Measurements from ENCODE around the gene FYB1. TPM values are rescaled to one million over a fixed set of nuclear protein-coding genes. Genes with fewer than 3 reads are reported as not detected.

The FYB1 gene
- total and polyA plus RNA-seq, 2 of the 8 experiments (the other 6 are each of a cell fraction or from before 2014, with no cell fraction given), result not detected

- no peak for TF ChIP-seq ATF2 (IDR thresholded peaks at IDR 0.05; ENCODE audit: low read length)
- no peak for TF ChIP-seq SP1 (IDR thresholded peaks at IDR 0.05; ENCODE audit: low read depth, low read length)
- TF ChIP-seq CHD1 (IDR thresholded peaks at IDR 0.05; ENCODE audit: low read depth, low read length), result no peak
- TF ChIP-seq CBX8 (IDR thresholded peaks at IDR 0.05; ENCODE audit: borderline replicate concordance, low read depth, low read length), result no peak
- no peak for TF ChIP-seq SP4 (IDR thresholded peaks at IDR 0.05; ENCODE audit: low read length)
- no peak for TF ChIP-seq CEBPB (IDR thresholded peaks at IDR 0.05; ENCODE audit: low read depth, low read length)
- 0 out of 2 replicates have a peak, but pooled peaks have one; percentile 1 for TF ChIP-seq TEAD4 (IDR thresholded peaks at IDR 0.05; ENCODE audit: low read depth, low read length)
- TF ChIP-seq EGR1 (IDR thresholded peaks at IDR 0.05; ENCODE audit: borderline replicate concordance, low read depth, low read length), result no peak
- TF ChIP-seq JUND (IDR thresholded peaks at IDR 0.05; ENCODE audit: low read length), result no peak
- no peak for TF ChIP-seq JUN (IDR thresholded peaks at IDR 0.05; ENCODE audit: low read depth, low read length)
- TF ChIP-seq SP2 (IDR thresholded peaks at IDR 0.05; ENCODE audit: low read length), result no peak
- TF ChIP-seq YY1 (IDR thresholded peaks at IDR 0.05; ENCODE audit: low read depth, low read length), result peak; percentile 89
- no peak for TF ChIP-seq CTCF (IDR thresholded peaks at IDR 0.05; ENCODE audit: control extremely low read depth in 1 of 3, insufficient read depth in 1 of 3, low read depth in 1 of 3, low read length in 3 of 3)
- TF ChIP-seq ZNF274 (IDR thresholded peaks at IDR 0.05; ENCODE audit: borderline replicate concordance, extremely low read depth, low read length), result no peak
- no peak for TF ChIP-seq POU5F1 (IDR thresholded peaks at IDR 0.05; ENCODE audit: low read depth, low read length)
- no peak for TF ChIP-seq CREB1 (IDR thresholded peaks at IDR 0.05)
- no peak for TF ChIP-seq RXRA (IDR thresholded peaks at IDR 0.05; ENCODE audit: insufficient read depth, low read depth, low read length)
- peak; percentile 95 for TF ChIP-seq KDM4A (IDR thresholded peaks at IDR 0.05; ENCODE audit: low read depth, low read length, severe bottlenecking)
- TF ChIP-seq FOSL1 (IDR thresholded peaks at IDR 0.05; ENCODE audit: insufficient read depth, low read depth, low read length), result no peak
These were observed 145.1 kb downstream of the FYB1 start, which contains the start of gene RICTOR (continued) for GRCh38 chr5:39074017-39074814.

Data from H1 (cell line).